Activated T-cell treated with anti-CD3 and anti-CD28 coated beads for 4 hours (primary cell): ENCODE data around the gene TERT.

ENCODE experiments used
- DNase-seq: peaks from one replicate; pipeline ENCODE4 v3.0.0-alpha.2; 2020

The TERT gene

DNA sequence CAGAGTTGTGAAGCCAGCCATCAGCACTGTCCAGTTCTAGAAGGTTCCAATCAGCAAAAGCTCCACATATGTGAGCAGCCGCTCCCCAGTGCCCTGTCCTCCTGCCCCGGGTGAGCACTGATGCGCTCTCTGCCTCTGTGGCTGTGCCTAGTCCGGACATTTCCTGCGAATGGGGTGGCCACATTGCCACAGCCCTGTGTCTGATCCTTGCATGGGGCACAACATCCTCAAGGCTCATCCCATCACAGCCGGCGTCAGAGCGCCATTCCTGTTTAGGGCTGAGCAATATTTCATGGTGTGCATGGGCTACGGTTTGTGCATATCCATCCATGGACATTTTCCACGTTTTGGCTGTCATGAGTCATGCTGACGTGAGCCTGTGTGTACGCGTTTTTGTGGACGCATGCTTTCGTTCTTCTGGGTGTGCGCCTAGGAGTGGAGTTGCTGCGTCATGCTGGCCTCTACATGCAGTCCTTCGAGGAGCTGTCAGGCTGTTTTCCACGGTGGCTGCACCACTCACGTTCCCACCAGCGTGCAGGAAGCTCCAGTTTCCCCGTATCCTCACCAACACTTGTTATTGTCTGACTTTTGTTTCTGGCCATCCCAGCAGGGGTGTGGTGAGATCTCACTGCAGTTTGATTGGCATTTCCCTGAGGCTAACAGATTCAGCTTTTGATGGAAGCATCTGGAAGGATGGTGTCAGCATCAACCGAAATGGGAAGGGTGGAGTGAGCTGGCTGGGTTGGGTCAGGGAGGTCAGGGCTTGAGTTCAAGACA lies 79.4 kb downstream of the TERT start:
- no peak for DNase-seq

DNA sequence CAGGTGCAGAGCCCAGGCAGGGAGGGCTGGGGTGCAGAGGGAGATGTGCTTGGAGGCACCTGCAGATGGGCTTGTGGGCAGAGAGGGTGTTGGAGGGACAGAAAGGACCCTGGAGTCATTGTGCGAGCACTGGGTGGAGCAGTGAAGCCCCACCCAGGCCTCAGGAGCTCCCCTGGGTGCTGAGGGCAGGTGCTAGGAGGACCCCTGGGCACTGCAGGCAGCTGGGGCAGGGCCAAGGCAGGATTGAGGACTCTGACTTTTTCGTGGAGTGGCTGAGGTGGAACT lies 80.0 kb downstream of the TERT start:
- DNase-seq: no peak

DNA sequence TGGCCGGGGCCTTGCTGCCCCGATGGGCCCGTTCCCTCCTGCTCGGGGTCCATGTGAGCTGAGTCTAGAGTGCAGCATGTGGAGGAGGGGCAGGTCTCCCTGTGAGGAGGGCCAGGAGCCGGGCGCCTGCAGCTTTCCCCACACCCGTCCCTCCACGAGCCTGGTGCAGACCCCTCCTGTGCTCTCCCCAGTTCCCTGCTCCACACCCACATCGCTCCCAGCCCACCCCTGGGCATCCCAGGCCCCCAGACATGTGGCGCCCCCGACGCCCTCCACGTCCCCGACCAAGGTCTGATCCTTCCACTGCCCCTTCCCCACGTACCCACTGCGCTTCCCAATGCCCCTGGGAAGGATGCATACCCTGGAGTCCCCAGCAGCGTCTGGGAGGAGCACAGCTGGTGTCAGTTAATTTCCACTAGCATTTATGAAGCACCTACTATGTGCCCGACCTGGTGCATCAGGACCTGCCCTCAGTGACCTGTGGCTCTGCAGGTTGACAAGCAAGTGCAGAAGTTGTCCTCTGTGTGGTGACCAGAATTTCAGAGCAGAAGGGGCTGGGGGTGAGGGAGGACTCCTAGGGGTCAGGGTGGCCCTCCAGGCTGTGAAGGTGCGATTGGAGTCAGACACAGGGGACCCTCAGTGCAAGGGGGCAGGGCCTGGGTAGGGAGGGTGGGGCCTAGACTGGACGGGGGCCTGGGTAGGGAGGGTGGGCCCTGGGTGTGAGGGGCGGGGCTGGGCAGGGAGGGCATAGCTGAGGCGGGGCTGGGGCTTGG lies 80.5 kb downstream of the TERT start:
- no peak for DNase-seq

DNA sequence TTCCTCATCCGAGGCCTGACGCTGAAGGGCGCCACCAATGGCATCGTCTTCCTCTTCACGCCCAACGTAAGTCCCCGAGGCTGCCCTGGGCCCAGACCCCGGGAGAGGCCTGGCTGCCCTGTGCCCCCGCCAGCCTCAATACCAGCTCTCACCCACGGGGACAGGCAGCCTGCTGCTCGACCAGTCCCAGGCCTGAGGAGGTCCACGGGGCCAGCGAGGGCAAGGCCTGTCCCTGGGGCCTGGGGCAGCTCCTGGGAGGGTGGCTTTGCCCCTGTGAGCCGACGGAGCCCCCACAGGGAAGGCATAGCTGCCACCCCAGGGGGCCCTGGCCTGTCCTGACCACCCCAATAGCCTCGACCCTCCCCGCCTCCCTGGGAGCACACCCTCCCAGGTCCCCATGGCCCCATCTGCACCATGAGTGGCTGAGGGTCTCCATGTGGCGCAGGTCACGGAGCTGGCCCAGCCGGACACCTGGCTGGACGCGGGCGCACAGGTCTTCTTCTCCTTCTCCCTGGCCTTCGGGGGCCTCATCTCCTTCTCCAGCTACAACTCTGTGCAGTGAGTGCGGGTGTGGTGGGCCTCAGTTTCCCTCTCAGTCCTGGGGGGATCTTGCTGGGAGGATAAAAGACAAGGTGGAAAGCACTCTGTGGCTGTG lies 81.2 kb downstream of the TERT start:
- no peak for DNase-seq

DNA sequence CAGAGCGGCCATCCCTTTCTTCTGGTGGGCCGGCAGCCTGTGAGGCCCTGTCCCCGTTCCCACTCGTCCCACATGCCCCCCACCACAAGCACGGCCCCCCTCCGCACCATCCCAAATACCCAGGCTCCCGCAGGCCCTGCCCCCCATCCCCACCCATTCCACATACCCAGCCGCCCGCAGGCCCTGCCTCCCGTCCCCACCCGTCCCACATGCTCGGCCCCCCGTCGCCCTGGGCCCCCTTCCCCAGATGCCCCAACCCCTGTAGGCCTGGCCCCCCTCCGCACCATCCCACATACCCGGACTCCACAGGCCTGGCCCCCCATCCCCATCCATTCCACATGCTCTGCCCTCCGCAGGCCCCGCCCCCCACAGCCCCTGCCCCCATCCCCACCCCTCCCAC lies 82.0 kb downstream of the TERT start:
- DNase-seq: no peak

DNA sequence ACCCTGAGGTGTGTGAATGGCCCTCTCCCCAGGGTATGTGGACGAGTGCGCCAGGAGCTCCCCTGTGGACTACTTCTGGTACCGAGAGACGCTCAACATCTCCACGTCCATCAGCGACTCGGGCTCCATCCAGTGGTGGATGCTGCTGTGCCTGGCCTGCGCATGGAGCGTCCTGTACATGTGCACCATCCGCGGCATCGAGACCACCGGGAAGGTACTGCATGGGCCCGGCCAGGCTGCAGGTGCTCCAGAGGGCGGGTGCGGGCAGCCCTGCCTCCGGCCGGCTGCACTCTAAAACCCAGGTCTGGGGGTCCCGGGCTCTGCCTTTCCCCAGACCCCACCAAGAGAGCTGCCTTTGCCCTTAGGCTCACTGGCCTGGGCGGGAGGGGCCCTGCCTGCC lies 82.6 kb downstream of the TERT start:
- no peak for DNase-seq

DNA sequence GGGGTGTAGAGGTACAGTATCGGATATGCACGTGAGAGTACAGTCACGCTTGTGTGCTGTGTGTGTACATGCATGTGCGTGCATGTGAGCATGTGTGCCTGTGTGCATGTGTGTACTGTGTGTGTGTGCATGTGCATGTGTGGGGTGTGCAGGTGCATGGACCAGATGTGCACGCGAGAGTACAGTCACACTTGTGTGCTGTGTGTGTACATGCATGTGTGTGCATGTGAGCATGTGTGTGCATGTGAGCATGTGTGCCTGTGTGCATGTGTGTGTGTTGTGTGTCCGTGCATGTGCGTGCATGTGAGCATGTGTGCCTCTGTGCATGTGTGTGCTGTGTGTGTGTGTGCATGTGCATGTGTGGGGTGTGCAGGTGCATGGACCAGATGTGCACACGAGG lies 83.2 kb downstream of the TERT start:
- no peak for DNase-seq

DNA sequence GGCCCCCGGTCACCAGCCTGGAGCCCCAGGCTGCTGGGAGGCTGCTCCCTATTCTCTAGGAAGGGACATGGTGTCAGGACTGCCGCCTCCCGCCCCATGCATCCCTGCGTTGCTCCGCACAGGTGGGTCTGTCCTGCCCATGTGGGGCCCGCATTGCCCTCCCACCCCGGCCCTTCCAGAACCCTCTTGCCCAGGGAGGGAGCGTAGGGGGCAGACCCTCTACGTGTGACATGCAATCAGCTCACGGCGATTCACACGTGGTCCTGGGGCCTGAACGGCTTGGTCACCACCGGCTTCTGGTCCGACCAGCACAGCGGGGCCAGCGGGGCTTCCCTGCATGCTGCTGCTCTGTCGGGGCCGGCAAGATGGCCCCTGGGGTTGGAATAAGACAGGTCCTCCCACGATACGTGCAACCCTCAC lies 84.0 kb downstream of the TERT start:
- no peak for DNase-seq

DNA sequence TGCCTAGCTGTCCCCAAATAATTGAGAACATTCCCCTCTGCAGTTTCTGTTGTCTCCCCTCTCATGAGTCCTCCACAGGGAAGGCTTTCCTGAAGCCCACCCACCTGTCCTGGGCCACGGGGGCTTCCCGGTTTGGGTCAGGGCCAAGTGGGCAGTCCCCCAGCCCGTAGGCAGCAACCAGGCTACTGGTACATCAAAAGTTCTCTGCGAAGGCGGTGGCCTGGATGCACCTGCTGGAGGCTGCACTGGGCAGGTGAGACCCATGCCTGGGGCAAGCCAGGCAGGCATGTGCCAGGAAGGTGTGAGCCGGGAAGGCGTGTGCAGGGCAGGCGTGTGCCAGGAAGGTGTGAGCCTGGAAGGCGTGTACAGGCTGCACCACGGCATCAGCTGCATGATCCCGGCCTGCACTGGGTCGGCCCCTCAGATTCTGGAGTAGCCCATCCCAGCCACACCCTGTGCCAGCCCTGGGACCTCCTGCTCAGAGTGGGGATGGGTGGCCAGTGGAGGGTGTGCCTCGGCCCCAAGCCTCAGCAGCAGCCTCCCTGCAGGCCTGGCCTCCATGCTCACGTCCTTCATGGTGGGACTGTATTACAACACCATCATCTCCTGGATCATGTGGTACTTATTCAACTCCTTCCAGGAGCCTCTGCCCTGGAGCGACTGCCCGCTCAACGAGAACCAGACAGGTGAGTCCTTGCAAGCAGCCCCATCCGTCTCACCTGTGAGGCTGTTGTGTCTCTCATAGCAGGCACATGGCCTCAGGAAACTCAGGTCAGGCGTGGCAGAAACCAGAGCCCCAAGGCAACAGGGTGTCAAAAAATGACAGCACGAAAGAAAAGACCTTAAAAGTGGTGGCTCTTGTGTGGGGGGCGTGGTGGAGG lies 84.7 kb downstream of the TERT start:
- no peak for DNase-seq

DNA sequence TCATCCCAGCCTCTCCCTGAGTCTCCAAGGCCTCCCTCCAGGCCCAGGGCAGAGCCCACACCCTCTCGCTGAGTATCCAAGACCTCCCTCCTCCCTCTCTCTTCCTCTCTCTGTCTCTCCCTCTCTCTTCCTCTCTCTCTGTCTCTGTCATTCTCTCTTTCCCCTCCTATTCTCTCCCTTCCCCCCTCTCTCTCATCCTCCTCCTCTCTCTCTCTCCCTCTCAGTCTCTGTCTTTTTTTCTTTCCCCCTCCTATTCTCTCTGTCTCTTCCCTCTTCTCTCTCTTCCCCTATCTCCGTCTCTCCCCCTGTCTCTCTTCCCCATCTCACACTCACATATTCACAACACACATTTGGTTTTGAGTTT lies 85.4 kb downstream of the TERT start:
- no peak for DNase-seq

DNA sequence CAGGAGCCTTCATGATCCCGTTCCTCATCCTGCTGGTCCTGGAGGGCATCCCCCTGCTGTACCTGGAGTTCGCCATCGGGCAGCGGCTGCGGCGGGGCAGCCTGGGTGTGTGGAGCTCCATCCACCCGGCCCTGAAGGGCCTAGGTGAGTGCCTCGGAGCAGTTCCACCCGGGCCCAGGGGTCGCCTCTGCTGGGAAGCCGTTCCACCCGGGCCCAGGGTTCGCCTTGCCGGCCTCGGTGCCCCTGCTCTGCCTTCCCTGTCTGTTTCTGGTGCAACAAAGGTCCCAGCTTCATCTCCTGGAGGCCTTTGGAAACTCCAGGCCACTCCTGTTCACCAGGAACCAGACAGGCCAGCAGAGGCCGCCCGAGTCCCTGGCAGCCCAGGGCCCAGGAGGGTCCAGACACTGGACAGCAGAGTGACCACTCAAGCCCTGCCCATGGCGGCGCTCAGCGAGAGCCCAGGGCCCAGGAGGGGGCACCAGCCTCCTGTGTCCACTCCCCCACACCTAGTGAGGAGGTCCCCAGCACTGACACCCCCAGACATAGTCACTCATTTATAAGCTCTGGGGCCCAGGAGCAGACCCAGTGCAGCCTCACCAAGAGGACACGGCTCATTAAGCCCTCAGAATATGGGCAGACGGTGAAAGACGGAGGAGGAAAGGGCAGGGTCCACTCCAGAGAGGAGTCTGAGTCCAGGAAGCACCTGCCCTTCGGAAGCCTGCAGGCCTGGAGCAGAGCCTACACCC lies 86.0 kb downstream of the TERT start:
- DNase-seq: no peak

DNA sequence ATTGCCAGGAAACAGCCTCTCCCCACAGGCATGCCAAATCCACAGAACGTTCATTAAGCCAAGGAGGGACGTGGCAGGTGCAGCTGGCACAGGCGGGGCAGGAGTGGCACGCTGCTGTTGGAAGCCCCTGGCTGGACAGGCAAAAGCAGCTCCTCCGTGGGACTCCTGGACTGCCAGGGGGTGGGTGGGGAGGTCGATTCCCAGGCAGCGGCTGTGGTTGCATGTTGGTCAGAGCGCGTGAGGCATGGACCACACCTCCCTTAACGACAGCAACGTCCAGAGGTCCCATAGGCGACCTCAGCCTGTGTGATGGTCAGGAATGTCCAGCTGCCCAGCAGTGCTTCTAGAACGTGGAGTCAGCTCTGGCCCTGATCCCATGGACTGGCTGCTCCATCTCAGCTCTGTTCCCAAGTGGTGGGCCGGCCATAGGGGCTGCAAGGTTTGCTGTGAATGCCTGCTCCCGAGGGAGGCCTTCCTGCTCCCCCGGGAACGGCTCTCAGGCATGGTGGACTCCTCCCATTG lies 86.6 kb downstream of the TERT start:
- no peak for DNase-seq

DNA sequence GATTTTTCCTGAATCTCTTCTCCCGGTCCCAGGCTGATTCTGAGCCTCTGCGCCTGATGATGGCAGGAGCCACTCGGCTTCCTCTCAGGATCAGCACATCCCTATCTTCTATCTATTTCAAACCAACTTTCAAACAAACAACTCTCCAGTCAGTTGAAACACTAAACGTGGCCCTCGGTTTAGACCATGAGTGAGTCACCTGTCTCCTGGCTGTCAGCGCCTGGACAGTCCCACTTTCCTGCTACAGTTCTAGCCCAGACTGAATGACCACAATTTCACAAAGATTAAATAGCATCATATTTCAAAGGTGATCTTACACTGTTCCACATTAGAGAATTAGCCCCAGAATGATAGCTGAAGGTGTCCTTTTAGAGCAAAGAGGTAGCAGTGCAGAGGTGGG lies 87.3 kb downstream of the TERT start:
- DNase-seq: no peak

DNA sequence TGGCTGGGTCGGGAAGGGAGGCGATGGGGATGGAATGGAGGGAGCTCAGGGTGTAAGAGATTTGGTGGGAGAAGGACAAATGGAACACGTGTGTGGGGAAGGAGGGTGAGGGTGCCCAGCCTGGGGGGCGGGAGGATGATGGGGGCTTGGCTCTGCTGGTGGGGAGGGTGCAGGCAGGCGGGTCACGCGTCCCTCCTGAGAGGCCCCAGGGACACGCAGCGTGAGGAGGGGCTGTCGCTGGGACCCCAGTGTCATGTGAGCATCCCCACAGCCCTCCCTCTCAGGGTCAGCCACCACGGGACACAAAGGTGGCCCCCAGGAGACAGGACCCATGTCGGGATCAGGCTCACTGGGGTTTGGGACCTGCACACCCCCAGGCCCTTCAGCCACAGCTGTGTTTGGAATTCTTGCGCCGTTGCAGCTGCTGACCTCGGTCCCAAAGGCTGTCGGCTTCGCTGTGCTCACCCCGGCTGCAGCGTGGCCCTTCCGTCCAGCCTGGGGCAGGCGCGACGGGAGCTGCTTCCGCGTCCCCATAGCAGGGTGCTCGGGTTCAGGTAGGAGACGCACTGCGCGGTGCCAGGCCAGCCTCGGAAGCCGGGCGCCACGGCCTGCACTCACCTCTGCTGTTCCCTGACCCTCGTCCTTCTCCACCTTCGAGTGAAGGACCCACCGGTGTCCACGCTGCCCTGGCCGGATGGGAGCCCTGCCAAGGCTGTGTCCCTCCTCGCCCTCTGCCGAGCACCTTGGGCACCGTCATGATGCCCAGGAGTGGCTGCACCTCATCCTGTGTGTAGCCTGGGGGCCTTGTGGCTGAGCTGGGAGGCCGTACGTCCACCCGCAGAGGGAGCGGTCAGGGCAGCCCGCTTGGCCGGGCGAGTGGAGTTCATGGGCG lies 88.1 kb downstream of the TERT start:
- DNase-seq: no peak

DNA sequence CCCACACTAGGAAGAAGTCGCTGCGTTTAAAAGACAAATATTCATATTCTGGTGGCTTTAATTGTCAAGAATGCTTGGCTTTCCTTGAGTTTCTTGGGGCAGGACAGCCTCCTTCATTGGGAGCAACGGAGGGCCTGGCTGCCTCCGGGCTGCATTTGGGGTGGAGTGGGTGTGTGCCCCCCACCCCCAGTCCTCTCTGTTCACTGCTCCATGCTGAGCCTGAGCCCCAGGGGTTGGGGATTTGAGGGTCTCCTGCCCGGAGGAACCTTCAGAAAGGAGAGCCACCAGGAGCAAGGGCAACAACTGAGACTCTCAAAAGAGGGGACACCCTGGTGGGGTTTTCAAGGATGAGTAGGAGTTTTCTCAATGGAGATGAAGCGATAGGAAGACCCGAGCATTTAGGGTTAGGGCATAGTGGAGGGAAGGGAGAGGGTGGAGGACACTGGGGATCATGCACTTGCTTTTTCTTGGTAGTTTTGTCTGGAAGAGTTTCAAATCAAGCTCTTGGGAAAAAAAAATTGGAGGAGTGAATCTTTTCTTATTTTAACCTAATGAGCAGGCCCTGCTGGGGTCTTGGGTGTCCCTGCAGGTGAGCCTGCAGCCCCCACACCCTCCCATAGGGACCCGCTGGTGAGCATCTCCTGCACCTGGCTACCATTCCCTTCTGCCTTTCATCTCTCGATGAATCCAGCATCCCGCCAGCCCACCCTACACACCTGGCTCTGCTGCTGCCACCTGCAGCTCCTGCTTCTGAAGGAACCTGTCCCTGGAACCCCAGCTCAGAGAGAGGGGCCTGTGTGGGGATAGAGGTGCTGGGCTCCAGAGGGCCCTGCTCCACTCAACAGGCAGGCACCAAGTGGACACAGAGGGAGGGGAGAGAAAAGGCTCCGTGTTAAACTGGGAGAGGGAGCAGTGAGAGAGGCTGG lies 89.3 kb downstream of the TERT start:
- DNase-seq: no peak

DNA sequence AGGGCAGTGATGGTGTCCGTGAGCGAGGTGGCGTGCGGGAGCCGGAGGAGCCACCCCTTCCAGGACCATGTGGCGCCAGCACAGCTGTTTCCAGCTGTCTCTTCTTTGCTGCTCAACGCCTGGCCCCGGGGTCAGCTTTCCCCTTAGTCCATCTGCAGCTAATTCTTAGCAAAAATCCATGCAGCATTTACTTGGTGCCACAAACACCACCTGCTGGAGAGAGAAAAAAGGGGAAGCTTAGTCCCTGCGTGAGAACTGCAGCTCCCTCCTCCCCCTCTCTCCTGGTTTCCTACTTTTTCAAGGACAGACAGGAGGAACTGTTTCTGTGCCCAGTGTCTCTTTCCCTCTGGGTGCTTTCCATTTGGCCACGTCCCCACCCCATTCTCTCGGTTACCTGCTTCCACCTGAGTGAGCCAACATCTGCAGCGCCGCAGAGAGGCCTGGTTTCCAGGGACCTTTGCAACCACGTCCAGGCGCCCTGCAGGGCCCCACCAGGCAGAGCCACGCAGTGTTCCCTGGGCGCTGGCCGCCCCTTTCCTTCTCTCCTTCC lies 90.1 kb downstream of the TERT start:
- DNase-seq: no peak

DNA sequence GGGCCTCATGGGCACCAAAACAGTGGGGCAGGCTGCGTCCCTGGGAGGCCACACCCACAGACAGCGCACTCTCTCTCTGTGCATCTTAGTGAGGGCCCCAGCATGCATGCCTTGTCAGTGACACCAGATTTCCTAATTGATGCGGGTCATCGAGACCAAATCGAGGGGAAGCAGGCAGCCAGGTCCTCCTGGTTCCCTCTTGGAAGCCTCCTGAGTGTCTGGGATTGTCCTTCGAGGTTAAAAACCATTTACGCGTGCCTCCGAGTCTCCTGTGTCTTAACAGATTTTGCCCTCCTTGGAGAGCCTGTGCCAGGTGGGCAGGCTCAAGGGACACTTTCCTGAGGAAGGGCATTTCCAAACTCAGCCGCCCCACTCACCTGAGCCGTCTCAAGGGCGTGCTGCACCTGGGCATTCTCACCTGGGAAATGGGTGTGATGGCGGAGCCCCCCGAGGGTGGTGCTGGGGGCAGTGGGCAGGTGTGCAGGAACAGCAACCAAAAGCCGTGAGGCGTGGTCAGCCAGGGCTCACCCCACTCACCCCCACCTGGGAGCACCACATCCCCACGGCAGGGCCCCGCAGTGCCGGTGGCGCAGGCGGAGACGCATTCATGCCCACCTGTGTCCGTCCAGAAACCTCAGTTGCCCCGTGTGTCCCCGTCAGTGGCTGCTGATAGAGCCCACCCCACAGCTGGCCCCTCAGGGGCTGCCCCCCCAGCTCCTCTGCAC lies 90.7 kb downstream of the TERT start:
- no peak for DNase-seq

DNA sequence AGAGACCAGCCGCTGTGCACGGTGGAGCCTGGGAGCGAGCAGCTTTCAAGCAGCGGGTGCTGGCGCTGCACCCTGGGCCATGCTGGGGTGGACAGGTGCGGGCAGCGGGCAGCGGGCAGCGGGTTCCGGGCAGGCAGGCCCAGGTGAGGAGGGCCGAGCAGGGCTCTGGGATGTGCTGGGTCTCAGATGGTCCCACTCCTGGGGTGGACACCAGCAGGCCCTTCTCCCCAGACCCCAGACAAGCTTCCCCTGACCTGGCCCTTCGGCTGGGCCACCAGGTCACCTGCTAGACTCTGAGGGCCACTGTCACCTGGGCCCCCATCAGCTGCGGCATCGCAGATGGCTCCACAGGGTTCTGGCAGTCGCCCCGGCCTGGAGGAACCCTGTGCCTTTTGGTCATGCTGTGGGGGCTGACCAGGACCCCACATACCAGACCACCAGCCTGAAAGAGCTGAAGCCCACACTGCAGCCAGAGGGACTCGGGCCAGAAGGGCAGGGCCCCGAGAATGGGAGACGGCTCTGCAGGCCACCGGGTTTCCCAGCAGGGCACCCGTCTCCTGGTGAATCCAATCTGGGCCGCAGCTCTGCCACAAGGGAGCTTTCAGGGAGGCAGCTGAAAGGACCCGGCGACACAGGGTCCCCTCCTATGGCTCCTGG lies 91.4 kb downstream of the TERT start:
- no peak for DNase-seq
